ENCODE results near the gene KIAA0040.

DNA sequence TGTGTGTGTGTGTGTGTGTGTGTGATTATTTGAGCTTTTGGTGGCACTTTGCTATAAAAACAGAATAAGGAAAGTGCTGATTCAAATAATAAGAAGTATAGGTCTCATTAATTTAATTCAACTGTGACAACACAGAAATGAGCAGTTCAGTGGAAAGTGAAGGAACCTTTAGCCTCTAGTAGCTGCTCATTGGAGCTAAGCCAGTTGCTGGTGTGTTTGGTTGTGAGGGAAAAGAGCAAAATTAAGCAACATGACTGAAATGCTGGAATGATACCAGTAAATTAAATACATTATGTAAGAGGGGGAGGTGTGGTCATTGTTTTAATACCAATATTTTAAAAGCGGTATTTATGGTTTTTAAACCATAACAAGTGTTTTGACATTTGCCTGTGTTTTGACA is 55.2 kb downstream of the KIAA0040 start:
- TF ChIP-seq, protein P1, sequence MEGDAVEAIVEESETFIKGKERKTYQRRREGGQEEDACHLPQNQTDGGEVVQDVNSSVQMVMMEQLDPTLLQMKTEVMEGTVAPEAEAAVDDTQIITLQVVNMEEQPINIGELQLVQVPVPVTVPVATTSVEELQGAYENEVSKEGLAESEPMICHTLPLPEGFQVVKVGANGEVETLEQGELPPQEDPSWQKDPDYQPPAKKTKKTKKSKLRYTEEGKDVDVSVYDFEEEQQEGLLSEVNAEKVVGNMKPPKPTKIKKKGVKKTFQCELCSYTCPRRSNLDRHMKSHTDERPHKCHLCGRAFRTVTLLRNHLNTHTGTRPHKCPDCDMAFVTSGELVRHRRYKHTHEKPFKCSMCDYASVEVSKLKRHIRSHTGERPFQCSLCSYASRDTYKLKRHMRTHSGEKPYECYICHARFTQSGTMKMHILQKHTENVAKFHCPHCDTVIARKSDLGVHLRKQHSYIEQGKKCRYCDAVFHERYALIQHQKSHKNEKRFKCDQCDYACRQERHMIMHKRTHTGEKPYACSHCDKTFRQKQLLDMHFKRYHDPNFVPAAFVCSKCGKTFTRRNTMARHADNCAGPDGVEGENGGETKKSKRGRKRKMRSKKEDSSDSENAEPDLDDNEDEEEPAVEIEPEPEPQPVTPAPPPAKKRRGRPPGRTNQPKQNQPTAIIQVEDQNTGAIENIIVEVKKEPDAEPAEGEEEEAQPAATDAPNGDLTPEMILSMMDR (IDR thresholded peaks at IDR 0.05) = no peak
- TF ChIP-seq ZFX (IDR thresholded peaks at IDR 0.05; ENCODE audit: borderline replicate concordance) = no peak
